Skeletal muscle cell (primary cell): Measurements from ENCODE around the gene ABLIM2.
"Not testable (repeated sequence)": the region's sequence is repeated elsewhere in the genome, so short reads cannot be mapped to it uniquely, and the experiment has no call there.

Experiments
- DNase-seq: peaks from one replicate; pipeline ENCODE4 v3.0.0-alpha.2; 2010; ENCODE audit warnings: low read depth
- H3K4me3 ChIP-seq: 2 replicates; pipeline ENCODE4 v1.5.1; 2011; ENCODE audit warnings: low read depth, mild to moderate bottlenecking, control low read depth, low read length, moderate library complexity

The ABLIM2 gene

DNA sequence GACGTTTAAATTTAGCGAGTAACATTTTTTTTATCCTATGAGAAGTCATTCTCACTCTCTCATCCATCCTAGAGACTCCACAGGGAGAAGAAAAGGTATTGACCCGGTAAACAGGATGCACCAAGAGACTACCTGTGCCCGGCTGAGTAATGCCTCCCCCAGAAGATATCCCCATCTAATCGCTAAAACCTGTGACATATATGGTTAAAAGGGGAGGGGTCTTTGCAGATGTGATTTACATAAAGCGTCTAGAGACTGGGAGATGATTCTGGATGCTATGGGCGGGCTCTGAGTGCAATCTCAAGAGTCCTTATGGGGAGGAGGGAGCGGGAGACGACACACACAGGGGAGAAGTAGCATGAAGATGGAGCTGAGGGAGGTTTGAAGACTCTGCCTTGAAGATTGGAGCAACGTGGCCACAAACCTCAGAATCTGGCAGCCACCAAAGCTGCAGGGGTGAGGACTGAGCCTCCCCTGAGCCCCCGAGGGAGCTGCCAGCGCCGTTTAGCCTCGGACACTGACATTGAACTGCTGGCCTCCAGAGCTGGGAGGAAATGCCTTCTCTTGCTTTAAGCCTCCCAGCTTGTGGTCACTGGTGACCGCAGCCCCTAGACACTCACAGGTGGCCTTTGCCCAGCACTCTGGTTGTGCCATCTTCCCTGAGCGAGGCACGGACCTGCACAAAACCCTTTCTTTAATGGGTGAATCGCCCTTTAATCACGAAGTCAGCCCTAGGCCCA lies 11.2 kb downstream of the ABLIM2 start:
- no peak for DNase-seq
- no peak overlapping the region for H3K4me3 ChIP-seq

DNA sequence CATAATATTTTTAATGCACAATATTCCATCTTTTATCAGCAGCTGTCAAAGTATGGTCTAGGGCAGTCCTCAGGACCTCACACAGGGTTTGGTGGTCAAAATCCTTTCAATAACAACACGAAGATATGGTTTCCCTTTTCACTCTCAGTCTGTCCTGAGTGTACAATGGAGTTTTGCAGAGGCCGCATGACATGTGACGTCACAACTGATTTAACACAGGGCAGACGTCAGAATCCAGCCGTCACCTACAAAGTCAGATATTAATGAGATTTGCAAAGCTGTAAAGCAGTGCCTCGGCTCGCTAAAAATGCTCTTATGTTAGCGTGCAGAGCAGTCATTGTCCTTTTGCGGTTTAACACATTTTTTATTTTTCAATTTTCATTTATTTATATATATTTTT lies 12.5 kb downstream of the ABLIM2 start:
- DNase-seq = no peak
- H3K4me3 ChIP-seq = no peak overlapping the region

DNA sequence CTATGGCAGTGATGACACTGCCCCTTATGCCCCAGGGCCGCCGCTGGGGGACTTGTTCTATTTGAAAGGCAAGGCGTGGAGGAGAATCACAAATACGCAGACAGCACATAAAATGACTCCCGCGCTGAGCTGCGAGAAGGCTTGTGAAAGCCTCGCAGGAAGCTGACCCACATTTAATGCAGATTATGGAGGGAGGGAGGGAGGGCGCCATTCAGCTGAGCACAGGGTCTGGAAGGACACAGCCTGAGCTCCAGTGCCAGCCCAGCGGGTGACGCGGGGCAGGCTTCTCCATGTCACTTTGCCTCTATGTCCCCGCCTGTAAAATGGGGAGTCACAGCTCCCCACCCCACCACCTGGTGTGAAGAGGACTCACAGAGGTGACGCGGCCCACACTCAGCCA lies 14.3 kb downstream of the ABLIM2 start:
- DNase-seq = no peak
- H3K4me3 ChIP-seq = no peak overlapping the region

DNA sequence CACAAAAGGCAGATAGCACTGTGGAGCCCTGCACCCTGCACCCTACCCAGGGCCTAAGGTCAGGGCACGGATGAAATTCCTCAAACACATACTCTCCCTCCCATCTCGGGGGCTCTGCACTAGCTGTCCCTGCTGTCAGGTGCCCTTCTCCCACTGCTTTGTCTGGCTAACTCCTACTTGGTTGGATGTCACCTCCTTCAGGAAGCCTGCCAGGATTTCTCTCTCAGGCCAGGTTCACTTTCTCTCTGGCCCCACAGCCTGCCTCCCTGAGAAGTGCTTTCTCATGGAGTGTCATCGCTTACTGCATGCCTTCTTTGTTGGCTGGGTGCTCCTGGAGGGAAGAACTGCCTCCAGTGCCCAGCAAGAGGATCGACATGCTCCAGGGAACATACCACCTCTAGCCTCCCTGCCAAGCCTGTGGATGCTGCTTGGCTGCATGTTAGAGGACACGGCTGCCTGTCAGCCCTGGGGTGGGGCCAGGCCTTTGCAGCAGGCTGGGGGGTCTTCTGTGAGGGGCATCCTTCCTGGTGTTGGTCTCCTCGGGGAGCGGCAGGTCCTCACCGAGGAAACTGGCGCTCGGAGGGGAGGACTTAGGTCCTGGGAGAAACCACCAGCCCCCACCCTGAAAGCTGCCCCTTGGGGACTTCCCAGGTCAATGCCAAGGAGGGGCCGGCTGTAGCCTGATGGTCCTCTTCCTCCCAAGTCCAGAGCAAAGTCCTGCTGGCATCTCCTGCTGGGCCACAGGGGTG lies 15.0 kb downstream of the ABLIM2 start:
- DNase-seq = no peak
- H3K4me3 ChIP-seq = no peak overlapping the region

DNA sequence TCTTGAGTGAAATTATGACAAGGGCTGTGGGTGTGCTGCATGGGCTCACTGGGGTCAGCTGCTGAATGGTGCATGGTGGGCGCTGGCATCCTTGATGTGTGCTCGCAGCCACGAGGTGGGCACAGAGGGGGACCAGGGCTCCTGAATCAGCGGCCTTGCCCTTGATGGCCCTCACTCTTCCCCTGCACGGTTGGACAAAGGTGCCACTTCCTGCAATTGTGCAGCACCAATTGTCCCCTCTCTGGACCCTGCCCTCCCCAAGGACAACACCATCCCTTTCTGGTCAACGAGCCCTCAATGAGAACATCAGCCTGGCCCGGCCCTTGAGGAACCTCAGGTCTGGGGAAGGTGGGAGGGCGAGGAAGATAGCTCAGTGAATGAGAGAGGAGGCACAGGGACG lies 16.1 kb downstream of the ABLIM2 start:
- no peak for DNase-seq
- H3K4me3 ChIP-seq = no peak overlapping the region

DNA sequence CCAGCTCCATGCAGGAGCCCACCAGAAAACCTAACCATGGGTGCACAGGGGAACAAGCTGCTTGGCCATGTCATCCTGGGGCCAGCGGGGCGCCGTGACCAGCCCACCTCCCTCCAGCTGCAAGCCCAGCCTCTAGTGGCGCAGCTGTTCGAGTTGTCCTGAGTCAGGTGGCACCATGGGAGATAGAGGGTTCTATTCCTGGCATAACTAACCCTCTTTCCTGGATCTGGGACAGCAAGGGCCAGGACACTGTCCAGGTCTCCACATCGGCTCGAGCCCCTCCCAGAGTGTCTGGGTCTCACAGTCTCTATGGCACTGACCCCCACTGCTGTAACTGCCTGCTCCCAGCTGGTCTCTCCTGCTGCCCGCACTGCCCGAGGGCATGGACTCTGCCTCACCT lies 16.7 kb downstream of the ABLIM2 start:
- no peak overlapping the region for H3K4me3 ChIP-seq
- no peak for DNase-seq

DNA sequence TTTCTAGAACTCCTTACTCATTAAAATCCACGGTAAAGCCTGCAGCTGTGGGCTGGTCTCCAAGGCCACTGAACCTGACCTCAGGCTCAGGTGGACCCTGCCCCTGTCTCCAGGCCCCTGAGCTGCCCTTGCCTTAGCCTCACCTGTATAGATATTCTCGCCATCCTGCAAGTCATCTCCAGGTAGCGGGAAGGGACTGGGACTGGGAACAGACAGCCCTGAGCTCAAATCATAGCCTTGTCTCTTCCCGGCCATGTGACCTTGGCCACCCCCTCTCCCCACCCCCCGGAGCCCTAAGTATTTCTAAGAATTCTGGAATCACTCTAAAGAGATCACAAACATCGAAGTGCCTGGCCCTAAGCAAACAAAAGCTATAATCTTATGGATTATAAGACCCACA lies 17.7 kb downstream of the ABLIM2 start:
- no peak for DNase-seq
- no peak overlapping the region for H3K4me3 ChIP-seq

DNA sequence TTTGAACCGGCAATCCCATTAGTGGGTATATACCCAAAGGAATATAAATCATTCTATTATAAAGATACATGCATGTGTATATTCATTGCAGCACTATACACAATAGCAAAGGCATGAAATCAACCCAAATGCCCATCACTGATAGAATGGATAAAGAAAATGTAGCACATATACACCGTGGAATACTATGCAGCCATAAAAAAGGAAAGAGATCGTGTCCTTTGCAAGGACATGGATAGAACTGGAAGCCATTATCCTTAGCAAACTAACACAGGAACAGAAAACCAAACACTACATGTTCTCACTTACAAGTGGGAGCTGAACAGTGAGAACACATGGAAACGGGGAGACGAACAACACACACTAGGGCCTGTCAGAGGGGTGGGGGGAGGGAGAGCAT lies 18.9 kb downstream of the ABLIM2 start:
- not testable (repeated sequence) for DNase-seq

DNA sequence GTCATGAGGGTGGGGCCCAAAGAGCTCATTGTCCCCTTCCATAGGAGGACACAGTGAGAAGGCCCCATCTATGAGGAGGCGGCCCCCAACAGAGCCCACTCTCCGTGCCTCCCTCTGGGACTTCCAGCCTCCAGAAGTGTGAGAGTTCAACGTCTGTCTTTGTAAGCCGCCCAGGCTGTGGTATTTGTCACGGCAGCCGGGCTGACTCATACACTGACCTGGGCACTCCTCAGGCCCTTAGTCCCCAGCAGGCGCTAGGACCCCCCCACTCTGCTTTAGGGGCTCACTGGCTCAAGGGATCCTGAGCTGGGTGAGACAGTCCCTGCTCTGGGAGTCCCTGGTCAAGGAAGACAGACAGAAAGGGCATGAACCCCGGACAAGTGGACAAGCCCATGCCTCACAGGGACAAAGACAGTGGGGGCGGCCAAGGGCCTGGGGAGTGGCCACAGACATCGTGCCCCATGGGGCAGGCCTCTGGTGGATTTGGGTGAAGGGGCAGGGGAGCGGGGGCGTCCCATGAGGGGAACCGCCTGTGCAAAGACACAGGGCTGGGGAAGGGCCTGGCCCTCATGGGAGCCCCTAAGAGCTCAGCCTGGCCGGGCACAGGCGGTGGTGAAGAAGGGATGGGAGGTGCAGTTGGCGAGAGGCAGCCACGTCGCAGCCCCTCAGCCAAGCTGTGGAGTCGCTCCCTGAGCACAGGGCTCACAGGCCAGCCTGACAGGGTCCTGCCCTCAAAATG lies 21.5 kb downstream of the ABLIM2 start:
- H3K4me3 ChIP-seq = no peak overlapping the region
- DNase-seq = no peak

More for the DNA sequence above, 18.9 kb downstream of the ABLIM2 start:
- H3K4me3 ChIP-seq = not testable (repeated sequence)

DNA sequence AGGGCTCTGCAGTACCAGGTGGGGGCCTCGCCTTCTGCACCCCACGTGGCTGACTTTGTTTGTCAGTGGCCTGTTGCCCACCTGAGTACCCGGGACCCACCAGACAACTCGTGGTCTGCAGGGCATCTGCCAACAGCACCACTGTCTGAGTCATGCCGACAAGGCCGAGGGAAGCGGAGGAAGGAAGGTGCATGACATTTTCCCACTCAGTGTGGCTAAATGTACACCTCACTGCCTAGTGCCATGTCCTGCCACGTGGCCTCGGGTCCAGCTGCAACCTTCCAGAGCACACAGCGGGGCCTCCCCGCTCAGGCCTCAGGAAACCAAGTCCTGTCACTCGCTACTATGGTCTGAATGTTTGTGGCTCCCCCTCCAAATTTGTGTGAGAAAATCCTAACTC lies 22.1 kb downstream of the ABLIM2 start:
- H3K4me3 ChIP-seq = no peak overlapping the region
- DNase-seq = no peak

DNA sequence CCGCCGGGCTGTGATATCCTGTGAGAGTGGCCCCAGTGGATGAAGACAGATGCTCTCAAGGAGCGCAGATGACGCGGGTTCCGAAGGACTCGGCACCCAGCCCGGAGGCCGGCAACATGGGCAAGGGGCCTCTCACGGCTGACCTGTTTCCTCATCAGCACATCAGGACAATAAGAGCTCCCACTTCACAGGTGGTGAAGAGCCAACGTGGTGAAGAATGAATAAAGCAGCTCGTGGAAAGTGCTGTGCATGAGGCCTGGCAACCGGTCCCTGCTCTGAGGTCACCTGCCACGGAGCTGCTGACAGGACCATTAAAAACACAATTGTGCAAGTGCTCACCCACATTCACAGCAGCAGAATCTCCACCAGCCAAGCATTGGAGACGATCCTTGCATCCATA lies 22.9 kb downstream of the ABLIM2 start:
- DNase-seq = no peak
- H3K4me3 ChIP-seq = no peak overlapping the region

DNA sequence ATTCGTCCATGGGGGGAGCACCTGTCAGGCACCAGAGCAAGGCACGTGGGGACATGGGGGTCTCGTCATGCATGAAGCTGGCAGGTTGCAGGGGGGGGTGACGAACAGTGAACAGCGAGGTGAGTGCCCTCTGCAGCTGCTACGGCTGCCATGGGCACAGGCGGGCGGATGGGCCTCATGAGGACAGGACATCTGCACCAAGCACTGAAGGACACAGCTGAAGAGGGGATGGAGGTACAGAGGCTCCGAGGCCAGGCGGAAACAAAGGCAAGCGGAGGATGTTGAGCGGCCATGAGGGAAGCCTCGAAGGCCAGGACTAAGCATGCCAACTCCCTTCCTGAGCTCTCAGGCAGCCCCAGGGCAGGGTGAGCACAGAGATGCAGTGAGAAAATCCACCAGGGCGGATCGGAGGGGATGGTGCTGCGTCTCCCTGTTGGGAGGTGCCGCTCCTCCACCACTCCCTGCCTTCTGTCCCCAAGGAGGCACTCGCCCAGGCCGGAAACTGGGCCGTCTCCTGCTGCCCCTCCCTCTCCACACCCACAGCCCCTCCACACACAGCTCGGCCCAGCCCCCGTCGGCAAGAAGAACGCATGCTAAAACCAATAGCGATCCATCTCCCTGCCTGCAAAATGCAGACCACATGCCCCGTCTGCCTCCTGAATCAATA lies 24.6 kb downstream of the ABLIM2 start:
- no peak for DNase-seq
- no peak overlapping the region for H3K4me3 ChIP-seq

DNA sequence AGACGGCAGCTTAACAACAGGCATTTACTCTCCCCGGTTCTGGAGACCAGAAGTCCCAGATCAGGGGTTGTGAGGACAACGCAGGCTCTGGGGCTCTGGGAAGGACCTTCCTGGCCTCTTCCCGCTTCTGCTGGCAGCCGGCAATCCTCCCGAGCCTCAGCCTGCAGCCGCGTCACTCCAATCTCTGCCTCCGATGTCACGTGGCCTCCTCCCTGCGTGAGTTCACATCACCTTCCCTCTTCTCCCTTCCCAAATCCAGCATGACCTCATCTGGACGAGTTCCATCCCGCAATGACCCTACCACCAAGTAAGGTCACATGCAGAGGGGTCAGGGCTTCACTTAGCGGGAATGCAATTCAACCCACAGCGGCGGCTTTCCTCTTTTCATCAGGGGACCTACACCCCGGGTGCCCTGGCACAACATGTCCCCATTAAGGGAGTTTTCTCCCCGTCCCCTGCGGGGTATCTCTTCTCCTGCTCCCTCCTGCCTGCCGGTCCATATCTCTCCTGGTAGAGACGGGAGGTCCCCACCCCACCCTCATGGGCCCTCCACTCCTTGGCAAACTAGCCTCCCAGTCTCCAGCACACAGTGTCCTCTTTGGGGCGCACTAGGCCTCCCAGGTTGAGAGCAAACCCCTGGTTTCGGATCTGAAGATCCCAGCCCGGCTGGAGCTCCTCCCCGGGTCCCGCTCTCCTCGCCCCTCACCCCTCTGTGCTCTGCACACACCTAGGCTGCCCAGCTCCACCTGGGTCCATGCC lies 25.5 kb downstream of the ABLIM2 start:
- no peak for DNase-seq
- no peak overlapping the region for H3K4me3 ChIP-seq

DNA sequence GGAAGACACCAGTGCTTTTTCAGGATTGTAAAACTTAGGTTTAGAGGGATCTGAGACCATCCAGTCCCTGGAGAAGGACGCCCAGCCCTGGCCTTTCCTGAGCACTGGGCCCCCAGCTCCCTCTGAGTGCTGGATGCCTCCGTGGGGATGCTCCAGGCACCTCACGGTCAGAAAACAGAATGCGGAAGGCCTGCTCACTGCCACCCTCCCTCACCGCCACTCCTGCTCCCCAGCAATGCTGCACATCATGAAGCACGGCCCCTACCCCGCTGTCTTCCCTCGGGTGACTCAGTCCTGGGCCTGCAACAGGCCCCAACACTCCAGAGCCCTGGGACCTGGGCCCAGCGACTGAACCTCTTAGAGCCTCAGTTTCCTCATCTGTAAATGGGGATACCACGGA lies 26.2 kb downstream of the ABLIM2 start:
- no peak for DNase-seq
- H3K4me3 ChIP-seq = no peak overlapping the region

DNA sequence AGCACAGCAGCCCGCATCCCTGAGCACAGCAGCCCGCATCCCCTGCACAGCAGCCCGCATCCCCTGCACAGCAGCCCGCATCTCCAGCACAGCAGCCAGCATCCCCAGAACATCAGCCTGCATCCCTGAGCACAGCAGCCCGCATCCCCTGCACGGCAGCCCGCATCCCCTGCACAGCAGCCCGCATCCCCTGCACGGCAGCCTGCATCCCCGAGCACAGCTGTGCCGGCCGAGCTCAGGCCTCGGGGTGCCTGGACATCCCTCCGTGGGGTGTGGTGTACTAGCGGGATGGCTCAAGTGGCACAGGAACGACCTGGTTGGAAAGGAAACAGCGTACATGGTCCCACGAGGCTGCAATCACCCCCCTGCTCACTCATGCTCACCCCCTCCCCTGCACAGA lies 26.8 kb downstream of the ABLIM2 start:
- H3K4me3 ChIP-seq = no peak overlapping the region

DNA sequence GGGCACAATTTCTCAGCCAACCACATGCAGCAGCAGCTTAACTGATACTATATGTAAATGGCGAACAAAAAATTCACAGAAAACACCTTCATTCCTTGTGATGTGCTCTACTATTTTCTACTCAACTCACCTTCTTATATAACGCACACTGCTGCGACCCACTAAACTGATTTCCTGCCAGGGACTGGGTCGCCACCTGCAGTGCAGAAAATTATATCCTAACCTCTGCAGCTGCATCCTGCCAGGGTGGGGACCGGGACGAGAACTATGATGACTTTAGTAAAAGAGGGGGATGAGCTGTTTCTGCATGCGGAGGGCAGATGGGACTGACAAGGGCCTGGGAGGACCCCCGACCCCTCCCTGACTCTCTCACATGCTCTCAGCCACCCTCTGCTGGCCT lies 27.4 kb downstream of the ABLIM2 start:
- H3K4me3 ChIP-seq = no peak overlapping the region
- DNase-seq = no peak

More for the DNA sequence above, 26.8 kb downstream of the ABLIM2 start:
- no peak for DNase-seq

DNA sequence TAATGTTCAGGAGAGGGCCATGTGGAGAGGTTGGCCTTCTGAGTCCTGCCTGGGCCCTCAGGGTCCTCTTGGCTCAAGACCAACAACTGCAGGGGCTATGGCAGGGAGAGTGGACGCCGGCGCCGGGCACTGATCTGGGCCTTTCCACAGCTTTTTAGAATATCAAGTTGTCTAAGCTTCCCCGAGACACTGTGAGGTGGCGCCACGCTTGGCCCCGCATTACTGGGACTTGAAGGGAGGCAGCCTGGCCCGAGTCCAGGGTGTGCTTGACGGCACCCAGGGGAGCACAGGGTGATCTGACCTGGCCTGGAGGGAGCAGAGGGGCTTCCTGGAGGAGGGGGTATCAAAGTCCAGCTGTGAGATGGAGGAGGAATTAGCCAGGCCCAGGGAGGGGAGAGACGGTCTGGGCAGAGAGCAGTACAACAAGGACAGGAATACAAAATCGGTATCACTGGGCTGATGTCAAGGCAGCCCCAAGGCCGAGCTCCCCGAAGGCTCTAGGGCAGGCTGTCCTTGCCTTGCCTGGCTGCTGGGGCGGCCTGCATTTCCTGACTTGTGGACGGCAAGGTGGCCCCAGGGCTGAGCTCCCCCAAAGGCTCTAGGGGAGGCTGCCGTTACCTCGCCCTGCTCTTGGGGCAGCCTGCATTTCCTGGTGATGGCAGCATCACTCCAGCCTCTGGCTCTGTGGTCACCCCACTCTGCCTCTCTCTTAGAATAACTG lies 28.1 kb downstream of the ABLIM2 start:
- DNase-seq = no peak
- H3K4me3 ChIP-seq = no peak overlapping the region

DNA sequence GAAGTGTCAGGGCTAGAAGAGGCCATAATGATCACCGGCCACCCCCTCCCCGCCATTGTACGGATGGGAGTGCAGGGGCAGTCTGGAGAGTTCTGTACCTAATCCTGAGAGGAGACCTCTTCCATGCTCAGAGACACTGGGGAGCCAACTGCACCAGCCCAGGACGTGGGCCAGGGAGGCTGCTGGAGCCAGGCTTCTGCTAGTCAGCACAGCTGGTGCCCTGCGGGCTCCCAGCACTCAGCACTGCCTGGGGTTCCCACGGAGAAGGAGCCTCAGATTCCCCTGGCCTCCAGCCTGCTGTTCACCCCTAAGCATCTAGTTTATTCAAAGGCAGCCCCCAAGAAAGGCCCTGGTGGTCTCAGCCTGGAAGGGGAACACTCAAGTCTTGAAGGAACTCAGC lies 28.8 kb downstream of the ABLIM2 start:
- no peak overlapping the region for H3K4me3 ChIP-seq
- no peak for DNase-seq

DNA sequence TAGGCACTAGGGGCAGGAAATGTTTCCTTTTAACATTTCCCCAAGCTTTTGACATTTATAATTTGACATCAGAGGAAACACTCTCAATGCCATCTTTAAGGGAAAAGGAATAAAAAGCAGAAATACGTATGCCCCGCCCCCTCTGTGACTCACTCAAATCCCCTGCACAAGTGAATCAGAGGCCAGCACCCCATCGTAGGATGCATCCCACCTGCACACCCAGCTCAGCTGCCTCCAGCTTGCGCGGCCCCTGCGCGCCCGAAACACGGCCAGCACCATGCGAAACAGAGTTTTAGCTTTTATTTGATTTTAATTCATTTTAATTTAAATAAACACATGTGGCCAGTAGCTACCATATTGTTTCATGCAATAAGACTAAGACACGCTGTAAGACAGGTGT lies 29.5 kb downstream of the ABLIM2 start:
- no peak for DNase-seq
- H3K4me3 ChIP-seq = no peak overlapping the region
